H1 (cell line): ENCODE results near the gene ZBTB26. TPM values are rescaled to one million over a fixed set of nuclear protein-coding genes. Genes with fewer than 3 reads are reported as not detected.

ENCODE experiments used
- CTCF ChIA-PET: fragments of 300-600 bp; sonication (Branson Sonifier 250); formaldehyde crosslinking; loops from one replicate; lab custom pipeline; 2021; ENCODE audit not compliant: partially characterized antibody; lab: Charles Lee
- POLR2A ChIA-PET: fragments of 300-600 bp; sonication (Branson Sonifier 250); formaldehyde crosslinking; loops from one replicate; lab custom pipeline; 2021; ENCODE audit warnings: inconsistent platforms; ENCODE audit not compliant: partially characterized antibody; lab: Charles Lee
- DNase-seq, 2 experiments: peaks; one replicate each; pipeline versions ENCODE4 v3.0.0 to v3.0.0-alpha.2; 2010 to 2022; ENCODE audit warnings: low spot score in 2 of 2, low read depth in 1 of 2, mixed read lengths in 1 of 2
- FAIRE-seq: peaks from 2 replicates; lab custom pipeline; 2011; peaks lifted over from hg19 to GRCh38; lab: Jason Lieb, UNC
- H2AFZ ChIP-seq: 2 replicates; pipeline ENCODE4 v1.8.1; 2012; ENCODE audit warnings: low read length, inconsistent platforms
- H2AK5ac ChIP-seq: 2 replicates; pipeline ENCODE4 v1.6.1; 2013; ENCODE audit warnings: low read depth, low read length
- H2BK120ac ChIP-seq: replicated peaks from 2 replicates; pipeline ENCODE3; 2013; ENCODE audit warnings: low read depth, low read length, inconsistent platforms
- H2BK12ac ChIP-seq: 2 replicates; pipeline ENCODE4 v1.6.1; 2013; ENCODE audit warnings: low read depth, low read length
- H2BK15ac ChIP-seq: 2 replicates; pipeline ENCODE4 v1.6.1; 2013; ENCODE audit warnings: low read length
- H2BK20ac ChIP-seq: 2 replicates; pipeline ENCODE4 v1.6.1; 2013; ENCODE audit warnings: low read length
- H2BK5ac ChIP-seq: 2 replicates; pipeline ENCODE4 v1.6.1; 2013; ENCODE audit warnings: low read depth, low read length
- H3K14ac ChIP-seq: 2 replicates; pipeline ENCODE4 v1.6.1; 2013; ENCODE audit warnings: inconsistent platforms; ENCODE audit not compliant: insufficient read length
- H3K18ac ChIP-seq: 2 replicates; pipeline ENCODE4 v1.6.1; 2013; ENCODE audit warnings: low read length; ENCODE audit errors: extremely low read depth
- H3K23ac ChIP-seq: 2 replicates; pipeline ENCODE4 v1.6.1; 2013; ENCODE audit warnings: inconsistent platforms; ENCODE audit not compliant: insufficient read length
- H3K23me2 ChIP-seq: 2 replicates; pipeline ENCODE4 v1.6.1; 2013; ENCODE audit warnings: low read depth, low read length
- H3K27ac ChIP-seq: 2 replicates; pipeline ENCODE4 v1.6.1; 2011; ENCODE audit warnings: low read depth, low read length, inconsistent platforms
- H3K27me3 ChIP-seq, 4 experiments: replicated peaks in 1 of 4; 1 replicate in 1 of 4; 2 replicates in 3 of 4; pipeline versions ENCODE4 v1.6.1 to v1.8.1; 2011 to 2013; ENCODE audit warnings: low read length in 3 of 4, mild to moderate bottlenecking in 3 of 4, inconsistent platforms in 2 of 4, mixed read lengths in 2 of 4, moderate library complexity in 1 of 4; ENCODE audit not compliant: control insufficient read depth in 3 of 4, insufficient read depth in 3 of 4; ENCODE audit errors: extremely low read depth in 1 of 4
- H3K36me3 ChIP-seq, 4 experiments: 2 replicates each; pipeline versions ENCODE4 v1.6.1 to v1.8.1; 2011 to 2013; ENCODE audit warnings: mild to moderate bottlenecking in 4 of 4, low read length in 3 of 4, moderate library complexity in 2 of 4, control low read depth in 1 of 4, inconsistent platforms in 1 of 4; ENCODE audit not compliant: insufficient read depth in 4 of 4, control insufficient read depth in 2 of 4
- H3K4ac ChIP-seq: replicated peaks from 2 replicates; pipeline ENCODE3; 2013; ENCODE audit warnings: low read length, low read depth, mixed read lengths, inconsistent platforms; ENCODE audit not compliant: insufficient read length
- H3K4me1 ChIP-seq, 4 experiments: replicated peaks in 1 of 4; 1 replicate in 1 of 4; 2 replicates in 3 of 4; pipeline versions ENCODE4 v1.6.1 to v1.8.1; 2011 to 2013; ENCODE audit warnings: low read length in 3 of 4, inconsistent platforms in 2 of 4, mixed read lengths in 1 of 4; ENCODE audit not compliant: insufficient read depth in 4 of 4, control insufficient read depth in 3 of 4
- H3K4me2 ChIP-seq, 2 experiments: 2 replicates each; pipeline versions ENCODE4 v1.6.1 to v1.8.1; 2011 to 2013; ENCODE audit warnings: low read depth in 2 of 2, low read length in 2 of 2, control low read depth in 1 of 2, inconsistent platforms in 1 of 2, mild to moderate bottlenecking in 1 of 2; ENCODE audit not compliant: insufficient read depth in 1 of 2
- H3K4me3 ChIP-seq, 4 experiments: fragments of 200-600, 300-600 bp in 1 of 4; sonication (generic), shearing (Covaris generic), sonication (Bioruptor Twin) in 1 of 4; 2 replicates each; pipeline versions ENCODE4 v1.5.1 to v1.8.1; 2011 to 2016; ENCODE audit warnings: low read length in 4 of 4, low read depth in 3 of 4, control low read depth in 2 of 4, inconsistent platforms in 2 of 4, mild to moderate bottlenecking in 2 of 4, mixed read lengths in 1 of 4, moderate library complexity in 1 of 4; ENCODE audit not compliant: insufficient read depth in 2 of 4; ENCODE audit errors: extremely low read depth in 1 of 4
- H3K56ac ChIP-seq: replicated peaks from 2 replicates; pipeline ENCODE3; 2013; ENCODE audit warnings: low read depth, mild to moderate bottlenecking, mixed read lengths, low read length, inconsistent platforms; ENCODE audit not compliant: insufficient read length
- H3K79me1 ChIP-seq: 2 replicates; pipeline ENCODE4 v1.6.1; 2013; ENCODE audit warnings: low read depth, low read length, control low read depth
- H3K79me2 ChIP-seq, 2 experiments: 2 replicates each; pipeline versions ENCODE4 v1.6.1 to v1.8.1; 2012 to 2013; ENCODE audit warnings: low read length in 2 of 2, mild to moderate bottlenecking in 2 of 2, inconsistent platforms in 1 of 2; ENCODE audit not compliant: insufficient read depth in 2 of 2, control insufficient read depth in 1 of 2
- H3K9ac ChIP-seq, 4 experiments: replicated peaks in 1 of 4; 1 replicate in 1 of 4; 2 replicates in 3 of 4; pipeline versions ENCODE4 v1.6.1 to v1.8.1; 2011 to 2013; ENCODE audit warnings: low read depth in 3 of 4, low read length in 3 of 4, control low read depth in 2 of 4, mild to moderate bottlenecking in 2 of 4, moderate library complexity in 2 of 4, inconsistent platforms in 1 of 4; ENCODE audit errors: extremely low read depth in 1 of 4
- H3K9me3 ChIP-seq, 2 experiments: 2 replicates each; pipeline versions ENCODE4 v1.6.1 to v1.8.1; 2012 to 2013; ENCODE audit warnings: mild to moderate bottlenecking in 2 of 2, moderate library complexity in 2 of 2, control low read depth in 1 of 2, inconsistent platforms in 1 of 2, low read depth in 1 of 2, low read length in 1 of 2, mixed read lengths in 1 of 2; ENCODE audit not compliant: insufficient read depth in 2 of 2
- H4K20me1 ChIP-seq, 2 experiments: replicated peaks in 1 of 2; 2 replicates each; pipeline versions ENCODE3 to v1.8.1; 2011 to 2013; ENCODE audit warnings: inconsistent platforms in 2 of 2, low read length in 2 of 2, mild to moderate bottlenecking in 1 of 2; ENCODE audit not compliant: insufficient read depth in 2 of 2, control insufficient read depth in 1 of 2
- H4K5ac ChIP-seq: 2 replicates; pipeline ENCODE4 v1.6.1; 2013; ENCODE audit warnings: low read length, low read depth, mixed read lengths, inconsistent platforms; ENCODE audit not compliant: insufficient read length
- H4K8ac ChIP-seq: 2 replicates; pipeline ENCODE4 v1.8.0; 2013; ENCODE audit warnings: mild to moderate bottlenecking, moderate library complexity, low read length, inconsistent platforms; ENCODE audit not compliant: insufficient read depth; ENCODE audit errors: extremely low read depth
- H4K91ac ChIP-seq: replicated peaks from 2 replicates; pipeline ENCODE3; 2013; ENCODE audit warnings: low read length, mixed read lengths, inconsistent platforms; ENCODE audit not compliant: insufficient read length
- ASH2L ChIP-seq: fragments of 200-600, 300-600 bp; sonication (generic); IDR thresholded peaks from one replicate; pipeline ENCODE4 v1.7.1; 2017; ENCODE audit warnings: low read length
- CEBPB ChIP-seq: IDR thresholded peaks from 2 replicates; pipeline ENCODE4 v1.6.1; 2012; ENCODE audit warnings: low read depth, low read length
- CREB1 ChIP-seq: IDR thresholded peaks from 2 replicates; pipeline ENCODE4 v1.6.1; 2012; ENCODE audit warnings: inconsistent platforms
- HDAC2 ChIP-seq, 2 experiments: fragments of 300-600 bp in 1 of 2; sonication (generic) in 1 of 2; IDR thresholded peaks; 2 replicates each; pipeline ENCODE4 v1.6.1; 2011 to 2012; ENCODE audit warnings: low read depth in 2 of 2, low read length in 2 of 2, mild to moderate bottlenecking in 2 of 2, moderate library complexity in 2 of 2, borderline replicate concordance in 1 of 2, inconsistent platforms in 1 of 2
- KDM5A ChIP-seq: fragments of 200-600 bp; IDR thresholded peaks from 2 replicates; pipeline ENCODE4 v1.7.1; 2012; ENCODE audit warnings: mild to moderate bottlenecking, low read length, inconsistent platforms, mixed read lengths
- SP2 ChIP-seq: IDR thresholded peaks from 2 replicates; pipeline ENCODE4 v1.6.1; 2012; ENCODE audit warnings: mild to moderate bottlenecking, low read length, inconsistent platforms
- WGBS, 2 experiments: shearing (Covaris generic) in 1 of 2; methylation state at CpG; one replicate each; pipeline versions ENCODE4 v1.1.6 to v1.1.7; 2013 to 2015; ENCODE audit warnings: low lambda C conversion rate in 2 of 2, mixed read lengths in 2 of 2, inconsistent platforms in 1 of 2, low coverage in 1 of 2, missing lambda C conversion rate in 1 of 2; ENCODE audit not compliant: insufficient replicate concordance in 2 of 2, insufficient coverage in 1 of 2, insufficient read length in 1 of 2; ENCODE audit errors: extremely low coverage in 1 of 2, missing lambda C conversion rate in 1 of 2; 5-methylcytosine and 5-hydroxymethylcytosine counted together
- polyA plus RNA-seq, 7 experiments: library from polyadenylated mRNA; depleted of rRNA in 3 of 7; stranded (reverse) in 5 of 7; unstranded in 2 of 7; fragments of >200 nt in 5 of 7; fragments of 200-250 nt in 2 of 7; gene quantifications; 1 replicate in 5 of 7; 2 replicates in 1 of 7; 4 replicates in 1 of 7; pipeline versions ENCODE4 v1.2.1 to v1.2.3, GENCODE V29; 2011 to 2013; ENCODE audit warnings: missing spikeins in 2 of 7, mixed read lengths in 2 of 7
- total RNA-seq: library from RNA; stranded (reverse); fragmentation: NEBNext Ultra II Directional; extraction: Animal tissue kit (Norgen Biotek cat#: 25700); gene quantifications from 2 replicates; pipeline ENCODE4 v1.2.1, GENCODE V29; 2021
- TF ChIP-seq, protein P1 (sequence below), 3 experiments: IDR thresholded peaks; 1 replicate in 2 of 3; 2 replicates in 1 of 3; pipeline versions ENCODE4 v1.5.1 to v1.6.1; 2011; ENCODE audit warnings: low read length in 3 of 3, mild to moderate bottlenecking in 3 of 3, inconsistent platforms in 2 of 3, low read depth in 1 of 3, moderate library complexity in 1 of 3; ENCODE audit not compliant: insufficient read depth in 1 of 3; ENCODE audit errors: control extremely low read depth in 1 of 3
- TF ChIP-seq, protein P2 (sequence below): IDR thresholded peaks from 2 replicates; pipeline ENCODE4 v1.6.1; 2012; ENCODE audit warnings: low read length, inconsistent platforms
- TF ChIP-seq, protein P3 (sequence below): IDR thresholded peaks from 2 replicates; pipeline ENCODE4 v1.6.1; 2012; ENCODE audit warnings: inconsistent platforms

The ZBTB26 gene
- total and polyA plus RNA-seq, 2 of the 8 experiments (the other 6 are each of a cell fraction or from before 2014, with no cell fraction given): 5.7 to 7.4 TPM

DNA sequence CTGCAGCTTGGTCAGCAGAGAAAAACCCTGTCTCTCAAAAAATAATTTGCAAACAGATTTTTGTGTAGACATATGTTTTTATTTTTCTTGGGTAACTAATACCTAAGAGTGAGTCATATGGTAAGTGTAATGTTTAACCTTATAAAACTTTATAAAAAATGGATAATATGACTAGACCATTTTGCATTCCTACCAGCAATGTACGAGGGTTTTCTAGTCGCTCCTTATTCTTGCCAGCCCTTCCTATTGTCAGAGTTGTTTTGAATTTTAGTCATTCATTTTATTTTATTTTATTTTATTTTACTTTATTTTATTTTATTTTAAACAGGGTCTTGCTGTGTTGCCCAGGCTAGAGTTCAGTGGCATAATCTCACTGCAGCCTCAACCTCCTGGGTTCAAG lies 47.3 kb upstream of the ZBTB26 start:
- Histone ChIP-seq H3K4me3 (no peak overlapping the region), H3K4me2 (no peak overlapping the region), H4K5ac (no peak overlapping the region), H2BK12ac (no peak overlapping the region), H4K8ac (no peak overlapping the region), H3K23me2 (no peaks in the 10 kb centered on the region), H2BK15ac (no peak overlapping the region), H3K27ac (no peak overlapping the region), H3K23ac (no peak overlapping the region), H4K91ac (no peak overlapping the region), H3K79me1 (no peaks in the 10 kb centered on the region), H3K9ac (no peak overlapping the region), H3K4me1 (no peaks in the 10 kb centered on the region), H2AFZ (no peak overlapping the region), H3K4ac (no peak overlapping the region), H4K20me1 (peaks cover 0 to 3% of the 10 kb centered on the region in 2 experiments), H2BK20ac (no peak overlapping the region), H3K27me3 (no peaks in the 10 kb centered on the region), H3K56ac (no peak overlapping the region), H3K14ac (no peak overlapping the region), H3K36me3 (peaks cover 0 to 4% (median 0%) of the 10 kb centered on the region in 4 experiments; a peak in 2 of 8 replicates), H3K18ac (no peak overlapping the region), H2BK5ac (no peak overlapping the region), H3K9me3 (no peaks in the 10 kb centered on the region), H2AK5ac (no peak overlapping the region), H3K79me2 (peaks cover 0 to 52% of the 10 kb centered on the region in 2 experiments; a peak in 2 of 4 replicates), H2BK120ac (no peak overlapping the region)
- 44% methylated on average over 2 of the region's 2 CpGs; no CpG with 5 or more reads in 1 of the 2 experiments for WGBS, 2 experiments
- FAIRE-seq: no peak
- ChIA-PET POLR2A (no interaction called here), CTCF (no interaction called here)
- DNase-seq: no peak
- TF ChIP-seq, protein P1, sequence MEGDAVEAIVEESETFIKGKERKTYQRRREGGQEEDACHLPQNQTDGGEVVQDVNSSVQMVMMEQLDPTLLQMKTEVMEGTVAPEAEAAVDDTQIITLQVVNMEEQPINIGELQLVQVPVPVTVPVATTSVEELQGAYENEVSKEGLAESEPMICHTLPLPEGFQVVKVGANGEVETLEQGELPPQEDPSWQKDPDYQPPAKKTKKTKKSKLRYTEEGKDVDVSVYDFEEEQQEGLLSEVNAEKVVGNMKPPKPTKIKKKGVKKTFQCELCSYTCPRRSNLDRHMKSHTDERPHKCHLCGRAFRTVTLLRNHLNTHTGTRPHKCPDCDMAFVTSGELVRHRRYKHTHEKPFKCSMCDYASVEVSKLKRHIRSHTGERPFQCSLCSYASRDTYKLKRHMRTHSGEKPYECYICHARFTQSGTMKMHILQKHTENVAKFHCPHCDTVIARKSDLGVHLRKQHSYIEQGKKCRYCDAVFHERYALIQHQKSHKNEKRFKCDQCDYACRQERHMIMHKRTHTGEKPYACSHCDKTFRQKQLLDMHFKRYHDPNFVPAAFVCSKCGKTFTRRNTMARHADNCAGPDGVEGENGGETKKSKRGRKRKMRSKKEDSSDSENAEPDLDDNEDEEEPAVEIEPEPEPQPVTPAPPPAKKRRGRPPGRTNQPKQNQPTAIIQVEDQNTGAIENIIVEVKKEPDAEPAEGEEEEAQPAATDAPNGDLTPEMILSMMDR (IDR thresholded peaks at IDR 0.05; ENCODE audit: control extremely low read depth in 1 of 3, insufficient read depth in 1 of 3, low read depth in 1 of 3, low read length in 3 of 3): no peak
- no peak for TF ChIP-seq KDM5A
- TF ChIP-seq HDAC2 (IDR thresholded peaks at IDR 0.05; ENCODE audit: borderline replicate concordance in 1 of 2, low read depth in 2 of 2, low read length in 2 of 2): no peak
- TF ChIP-seq ASH2L: no peak
- no peak for TF ChIP-seq CEBPB
- TF ChIP-seq, protein P2, sequence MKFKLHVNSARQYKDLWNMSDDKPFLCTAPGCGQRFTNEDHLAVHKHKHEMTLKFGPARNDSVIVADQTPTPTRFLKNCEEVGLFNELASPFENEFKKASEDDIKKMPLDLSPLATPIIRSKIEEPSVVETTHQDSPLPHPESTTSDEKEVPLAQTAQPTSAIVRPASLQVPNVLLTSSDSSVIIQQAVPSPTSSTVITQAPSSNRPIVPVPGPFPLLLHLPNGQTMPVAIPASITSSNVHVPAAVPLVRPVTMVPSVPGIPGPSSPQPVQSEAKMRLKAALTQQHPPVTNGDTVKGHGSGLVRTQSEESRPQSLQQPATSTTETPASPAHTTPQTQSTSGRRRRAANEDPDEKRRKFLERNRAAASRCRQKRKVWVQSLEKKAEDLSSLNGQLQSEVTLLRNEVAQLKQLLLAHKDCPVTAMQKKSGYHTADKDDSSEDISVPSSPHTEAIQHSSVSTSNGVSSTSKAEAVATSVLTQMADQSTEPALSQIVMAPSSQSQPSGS: no peak
- TF ChIP-seq CREB1: no peak
- TF ChIP-seq SP2: no peak
- TF ChIP-seq, protein P3, sequence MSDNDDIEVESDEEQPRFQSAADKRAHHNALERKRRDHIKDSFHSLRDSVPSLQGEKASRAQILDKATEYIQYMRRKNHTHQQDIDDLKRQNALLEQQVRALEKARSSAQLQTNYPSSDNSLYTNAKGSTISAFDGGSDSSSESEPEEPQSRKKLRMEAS: no peak
